Thoracic aorta (tissue), 2 donors: ENCODE measurements around the gene NFIC. TPM values are rescaled to one million over a fixed set of nuclear protein-coding genes. Genes with fewer than 3 reads are reported as not detected.

Experiments
- ATAC-seq: fragments of 150-250 bp; one replicate; pipeline ENCODE4 v1.8.0; 2017; ENCODE audit warnings: low read depth; ENCODE audit not compliant: insufficient number of reproducible peaks, low FRiP score
- DNase-seq: peaks from one replicate; pipeline ENCODE4 v3.0.0-alpha.2; 2020; ENCODE audit warnings: low spot score
- H3K27ac ChIP-seq, 2 donors: fragments of 200-600 bp; sonication (generic); 1 replicate in 1 of 2; 2 replicates in 1 of 2; pipeline ENCODE4 v1.5.1; 2016; ENCODE audit warnings: mild to moderate bottlenecking in 2 of 2, moderate library complexity in 2 of 2
- H3K27me3 ChIP-seq: fragments of 200-600 bp; sonication (generic); replicated peaks from 2 replicates; pipeline ENCODE4 v1.6.0; 2016; ENCODE audit warnings: mild to moderate bottlenecking; ENCODE audit not compliant: insufficient read depth
- H3K36me3 ChIP-seq: fragments of 200-600 bp; sonication (generic); one replicate; pipeline ENCODE4 v1.5.1; 2016
- H3K4me1 ChIP-seq, 2 donors: fragments of 200-600 bp; sonication (generic); 1 replicate in 1 of 2; 2 replicates in 1 of 2; pipeline versions ENCODE4 v1.5.1 to v1.6.0; 2016; ENCODE audit warnings: low read depth in 2 of 2, mild to moderate bottlenecking in 1 of 2; ENCODE audit not compliant: control insufficient read depth in 1 of 2
- H3K4me3 ChIP-seq: fragments of 200-600 bp; sonication (generic); 2 replicates; pipeline ENCODE4 v1.5.1; 2016; ENCODE audit warnings: mild to moderate bottlenecking
- H3K9me3 ChIP-seq: fragments of 200-600 bp; sonication (generic); 2 replicates; pipeline ENCODE4 v1.5.1; 2016
- CTCF ChIP-seq: fragments of 200-600 bp; sonication (generic); IDR thresholded peaks from one replicate; pipeline ENCODE4 v1.5.1; 2019; ENCODE audit warnings: antibody characterized with exemption
- total RNA-seq, 2 donors: library from RNA; depleted of rRNA; stranded (reverse); fragments of >200 nt; gene quantifications; one replicate each; pipeline versions ENCODE4 v1.1.0 to v1.2.3, GENCODE V29; 2016

Gene NFIC
- total RNA-seq, 2 donors from 2014 or later: 178 to 203 TPM

GRCh38 chr19:3510727-3511126 is 144.3 kb downstream of the NFIC start:
- Histone ChIP-seq H3K36me3 (peaks cover 11% of the 10 kb centered on the region), H3K27me3 (no peaks in the 10 kb centered on the region), H3K4me3 (no peak overlapping the region), H3K4me1 (peaks cover 0 to 22% of the 10 kb centered on the region in 2 donors), H3K27ac (no peak overlapping the region), H3K9me3 (no peaks in the 10 kb centered on the region)
- ATAC-seq (no peak), DNase-seq (no peak)
- no peak for TF ChIP-seq CTCF

GRCh38 chr19:3511506-3512251 is 145.3 kb downstream of the NFIC start:
- TF ChIP-seq CTCF: no peak
- DNase-seq: no peak
- H3K27me3 ChIP-seq: no peaks in the 10 kb centered on the region
- H3K9me3 ChIP-seq: no peaks in the 10 kb centered on the region
- no peak overlapping the region for H3K27ac ChIP-seq
- no peak overlapping the region for H3K4me3 ChIP-seq
- ATAC-seq: no peak
- H3K4me1 ChIP-seq: peaks cover 0 to 26% of the 10 kb centered on the region in 2 donors
- H3K36me3 ChIP-seq: peaks cover 11% of the 10 kb centered on the region

GRCh38 chr19:3512562-3513228 is 146.3 kb downstream of the NFIC start:
- peaks cover 0 to 24% of the 10 kb centered on the region in 2 donors for H3K4me1 ChIP-seq
- H3K27ac ChIP-seq: no peak overlapping the region
- H3K9me3 ChIP-seq: no peaks in the 10 kb centered on the region
- ATAC-seq (no peak), DNase-seq (no peak)
- no peaks in the 10 kb centered on the region for H3K27me3 ChIP-seq
- no peak for TF ChIP-seq CTCF
- H3K36me3 ChIP-seq: peaks cover 11% of the 10 kb centered on the region
- H3K4me3 ChIP-seq: no peak overlapping the region

GRCh38 chr19:3513229-3514140 is 147.1 kb downstream of the NFIC start:
- no peaks in the 10 kb centered on the region for H3K9me3 ChIP-seq
- peaks cover 11% of the 10 kb centered on the region for H3K36me3 ChIP-seq
- DNase-seq (no peak), ATAC-seq (no peak)
- H3K27ac ChIP-seq: no peak overlapping the region
- no peak for TF ChIP-seq CTCF
- H3K4me1 ChIP-seq: peaks cover 0 to 23% of the 10 kb centered on the region in 2 donors
- no peak overlapping the region for H3K4me3 ChIP-seq
- no peaks in the 10 kb centered on the region for H3K27me3 ChIP-seq

- H3K27ac ChIP-seq: no peak overlapping the region
- no peak for ATAC-seq
- no peak overlapping the region for H3K4me3 ChIP-seq
- H3K9me3 ChIP-seq: no peaks in the 10 kb centered on the region
- H3K27me3 ChIP-seq: no peaks in the 10 kb centered on the region
- peaks cover 9% of the 10 kb centered on the region for H3K36me3 ChIP-seq
- TF ChIP-seq CTCF: no peak
- no peak for DNase-seq
- peaks cover 0 to 23% of the 10 kb centered on the region in 2 donors for H3K4me1 ChIP-seq
Observed at GRCh38 chr19:3514930-3515329, 148.5 kb downstream of the NFIC start.
